ENCODE results near the gene BPIFB6.

Gene BPIFB6

GRCh38 chr20:33086052-33086722 lies 54.7 kb downstream of the BPIFB6 start:
- no peak for DNase-seq (ENCODE audit: low read depth in 3 of 3)

GRCh38 chr20:33091147-33091546 lies 59.7 kb downstream of the BPIFB6 start:
- DNase-seq (ENCODE audit: low read depth in 3 of 3): no peak

GRCh38 chr20:33091693-33092092 lies 60.2 kb downstream of the BPIFB6 start:
- no peak for DNase-seq (ENCODE audit: low read depth in 3 of 3)

GRCh38 chr20:33092361-33092760 lies 60.9 kb downstream of the BPIFB6 start:
- DNase-seq (ENCODE audit: low read depth in 3 of 3): no peak

GRCh38 chr20:33093074-33093473 lies 61.6 kb downstream of the BPIFB6 start:
- DNase-seq (ENCODE audit: low read depth in 3 of 3): no peak

- DNase-seq (ENCODE audit: low read depth in 3 of 3): no peak
Measured at GRCh38 chr20:33093582-33093981, 62.1 kb downstream of the BPIFB6 start.

Data from stimulated activated CD4-positive, alpha-beta T cell treated with anti-CD3 and anti-CD28 coated beads, TNF-alpha, amount 100 ng/mL, for 4 hours (primary cell).